Parathyroid adenoma (tissue), 2 donors: ENCODE data around the gene ATL3.
A peak's percentile ranks its signal among the peaks of the same experiment; 100 is the strongest.

Experiments
- H2AFZ ChIP-seq: fragments of 300-600 bp; sonication (generic); one replicate; pipeline ENCODE4 v1.7.0; 2017; ENCODE audit warnings: antibody characterized with exemption, mild to moderate bottlenecking
- H3K27ac ChIP-seq: fragments of 300-600 bp; sonication (generic); one replicate; pipeline ENCODE4 v1.7.0; 2017
- H3K27me3 ChIP-seq: fragments of 300-600 bp; sonication (generic); one replicate; pipeline ENCODE4 v1.7.0; 2017; ENCODE audit warnings: low read length; ENCODE audit not compliant: control insufficient read depth, insufficient read depth
- H3K36me3 ChIP-seq: fragments of 300-600 bp; sonication (generic); one replicate; pipeline ENCODE4 v1.7.0; 2017; ENCODE audit warnings: low read length; ENCODE audit not compliant: control insufficient read depth, insufficient read depth
- H3K4me1 ChIP-seq: fragments of 300-600 bp; sonication (generic); one replicate; pipeline ENCODE4 v1.7.0; 2017; ENCODE audit warnings: control low read depth
- H3K4me2 ChIP-seq: fragments of 300-600 bp; sonication (generic); one replicate; pipeline ENCODE4 v1.7.0; 2017; ENCODE audit warnings: low read length
- H3K4me3 ChIP-seq: fragments of 300-600 bp; sonication (generic); one replicate; pipeline ENCODE4 v1.7.0; 2017; ENCODE audit warnings: low read depth, low read length
- H3K79me2 ChIP-seq: fragments of 300-600 bp; sonication (generic); one replicate; pipeline ENCODE4 v1.7.0; 2017; ENCODE audit warnings: control low read depth
- H3K9ac ChIP-seq: fragments of 300-600 bp; sonication (generic); one replicate; pipeline ENCODE4 v1.7.0; 2017; ENCODE audit warnings: mild to moderate bottlenecking
- H3K9me3 ChIP-seq: fragments of 300-600 bp; sonication (generic); one replicate; pipeline ENCODE4 v1.7.0; 2017; ENCODE audit warnings: low read length; ENCODE audit not compliant: control insufficient read depth
- TF ChIP-seq, protein P1 (sequence below): fragments of 300-600 bp; sonication (generic); IDR thresholded peaks from one replicate; pipeline ENCODE4 v1.7.0; 2017; ENCODE audit warnings: antibody characterized with exemption, mild to moderate bottlenecking
- donor health status: primary hyperparathyroidism.

The ATL3 gene

DNA sequence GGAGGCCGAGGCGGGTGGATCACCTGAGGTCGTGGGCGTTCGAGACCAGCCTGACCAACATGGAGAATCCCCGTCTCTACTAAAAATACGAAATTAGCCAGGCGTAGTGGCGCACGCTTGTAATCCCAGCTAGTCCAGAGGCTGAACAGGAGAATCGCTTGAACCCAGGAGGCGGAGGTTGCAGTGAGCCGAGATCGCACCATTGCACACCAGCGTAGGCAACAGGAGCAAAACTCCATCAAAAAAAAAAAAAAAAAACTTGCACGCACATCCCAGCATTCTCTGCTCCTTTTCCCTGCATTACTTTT lies 934 bp upstream of the ATL3 start:
- Histone ChIP-seq H3K4me1 (no peaks in the 10 kb centered on the region), H3K9ac (no peak overlapping the region), H3K9me3 (no peaks in the 10 kb centered on the region), H3K79me2 (peaks cover 6% of the 10 kb centered on the region), H3K27ac (no peak overlapping the region), H3K27me3 (no peaks in the 10 kb centered on the region), H3K4me2 (no peak overlapping the region), H3K4me3 (no peak overlapping the region), H2AFZ (peak overlapping the region; percentile 83), H3K36me3 (no peaks in the 10 kb centered on the region)
- TF ChIP-seq, protein P1, sequence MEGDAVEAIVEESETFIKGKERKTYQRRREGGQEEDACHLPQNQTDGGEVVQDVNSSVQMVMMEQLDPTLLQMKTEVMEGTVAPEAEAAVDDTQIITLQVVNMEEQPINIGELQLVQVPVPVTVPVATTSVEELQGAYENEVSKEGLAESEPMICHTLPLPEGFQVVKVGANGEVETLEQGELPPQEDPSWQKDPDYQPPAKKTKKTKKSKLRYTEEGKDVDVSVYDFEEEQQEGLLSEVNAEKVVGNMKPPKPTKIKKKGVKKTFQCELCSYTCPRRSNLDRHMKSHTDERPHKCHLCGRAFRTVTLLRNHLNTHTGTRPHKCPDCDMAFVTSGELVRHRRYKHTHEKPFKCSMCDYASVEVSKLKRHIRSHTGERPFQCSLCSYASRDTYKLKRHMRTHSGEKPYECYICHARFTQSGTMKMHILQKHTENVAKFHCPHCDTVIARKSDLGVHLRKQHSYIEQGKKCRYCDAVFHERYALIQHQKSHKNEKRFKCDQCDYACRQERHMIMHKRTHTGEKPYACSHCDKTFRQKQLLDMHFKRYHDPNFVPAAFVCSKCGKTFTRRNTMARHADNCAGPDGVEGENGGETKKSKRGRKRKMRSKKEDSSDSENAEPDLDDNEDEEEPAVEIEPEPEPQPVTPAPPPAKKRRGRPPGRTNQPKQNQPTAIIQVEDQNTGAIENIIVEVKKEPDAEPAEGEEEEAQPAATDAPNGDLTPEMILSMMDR, result no peak

DNA sequence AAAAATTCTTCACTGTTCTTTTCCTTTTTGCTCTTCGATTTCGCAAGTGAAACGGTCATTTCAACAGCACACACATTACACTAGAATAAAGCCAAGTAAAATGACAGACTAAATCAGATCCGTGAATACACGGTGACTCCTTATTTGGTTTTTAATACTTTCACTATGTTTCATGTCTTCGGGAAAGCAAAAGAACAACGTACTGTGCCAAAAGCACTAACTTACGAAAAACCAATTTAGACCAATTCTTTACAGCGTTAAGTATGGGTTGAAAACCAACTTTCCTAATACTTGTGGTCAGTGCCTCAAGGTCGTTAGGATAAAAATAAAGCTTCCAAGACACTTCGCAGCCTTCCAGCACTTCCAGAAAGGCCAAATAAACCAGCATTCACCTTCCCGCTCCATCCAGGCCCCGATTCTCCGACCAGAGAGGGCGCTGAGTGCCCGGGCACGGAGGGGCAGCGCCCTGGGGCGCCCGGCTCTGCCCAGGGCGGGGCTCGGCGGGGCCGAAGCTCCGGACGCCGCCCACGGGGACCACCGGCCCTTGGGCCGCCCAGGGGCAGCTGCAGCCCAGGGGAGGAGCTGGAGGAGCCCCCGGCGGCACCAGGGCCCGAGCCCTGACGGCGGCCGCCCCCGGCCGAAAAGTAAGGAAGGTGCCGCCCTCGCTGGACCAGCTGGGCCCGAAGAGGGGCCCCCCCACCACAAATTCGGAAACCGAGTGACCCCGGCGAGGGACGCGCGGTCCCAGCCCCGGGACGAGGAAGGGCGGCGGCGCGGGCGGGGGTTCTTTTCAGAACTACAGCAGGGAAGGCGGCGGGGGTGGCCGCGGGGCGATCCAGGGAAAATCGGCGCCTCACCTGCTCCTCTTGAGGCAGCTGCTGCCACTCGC lies 499 bp downstream of the ATL3 start:
- H3K27ac ChIP-seq, result peak overlapping the region; percentile 76

DNA sequence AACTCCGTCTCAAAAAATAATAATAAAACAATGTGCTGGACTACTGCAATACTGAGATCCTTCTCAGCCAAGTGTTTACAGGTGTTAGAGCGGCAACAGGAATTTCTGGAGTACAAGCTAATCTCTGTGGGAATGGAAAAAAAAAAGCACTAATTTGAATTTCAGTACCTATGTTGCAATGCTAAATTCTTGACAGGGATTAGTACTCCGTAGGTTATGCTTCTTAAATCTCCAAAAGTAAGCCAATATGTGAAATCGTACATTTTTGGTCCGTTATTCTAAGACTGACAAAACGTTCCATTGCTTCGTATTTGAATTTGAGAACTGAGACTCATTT lies 1.1 kb downstream of the ATL3 start:
- Histone ChIP-seq H3K4me1 (no peaks in the 10 kb centered on the region), H3K9me3 (no peaks in the 10 kb centered on the region), H3K27ac (no peak overlapping the region), H3K4me3 (peak overlapping the region; percentile 63), H3K9ac (no peak overlapping the region), H2AFZ (no peak overlapping the region), H3K27me3 (no peaks in the 10 kb centered on the region), H3K36me3 (no peaks in the 10 kb centered on the region), H3K79me2 (peaks cover 16% of the 10 kb centered on the region), H3K4me2 (peak overlapping the region; percentile 72)
- TF ChIP-seq, protein P1, result no peak

More for the DNA sequence above, 499 bp downstream of the ATL3 start:
- Histone ChIP-seq H3K4me3 (peak overlapping the region; percentile 63), H3K79me2 (peaks cover 13% of the 10 kb centered on the region), H3K9me3 (no peaks in the 10 kb centered on the region), H3K9ac (no peak overlapping the region), H3K4me2 (peak overlapping the region; percentile 72), H3K36me3 (no peaks in the 10 kb centered on the region), H3K27me3 (no peaks in the 10 kb centered on the region), H2AFZ (peak overlapping the region; percentile 83), H3K4me1 (no peaks in the 10 kb centered on the region)
- TF ChIP-seq, protein P1, result peak; percentile 31

DNA sequence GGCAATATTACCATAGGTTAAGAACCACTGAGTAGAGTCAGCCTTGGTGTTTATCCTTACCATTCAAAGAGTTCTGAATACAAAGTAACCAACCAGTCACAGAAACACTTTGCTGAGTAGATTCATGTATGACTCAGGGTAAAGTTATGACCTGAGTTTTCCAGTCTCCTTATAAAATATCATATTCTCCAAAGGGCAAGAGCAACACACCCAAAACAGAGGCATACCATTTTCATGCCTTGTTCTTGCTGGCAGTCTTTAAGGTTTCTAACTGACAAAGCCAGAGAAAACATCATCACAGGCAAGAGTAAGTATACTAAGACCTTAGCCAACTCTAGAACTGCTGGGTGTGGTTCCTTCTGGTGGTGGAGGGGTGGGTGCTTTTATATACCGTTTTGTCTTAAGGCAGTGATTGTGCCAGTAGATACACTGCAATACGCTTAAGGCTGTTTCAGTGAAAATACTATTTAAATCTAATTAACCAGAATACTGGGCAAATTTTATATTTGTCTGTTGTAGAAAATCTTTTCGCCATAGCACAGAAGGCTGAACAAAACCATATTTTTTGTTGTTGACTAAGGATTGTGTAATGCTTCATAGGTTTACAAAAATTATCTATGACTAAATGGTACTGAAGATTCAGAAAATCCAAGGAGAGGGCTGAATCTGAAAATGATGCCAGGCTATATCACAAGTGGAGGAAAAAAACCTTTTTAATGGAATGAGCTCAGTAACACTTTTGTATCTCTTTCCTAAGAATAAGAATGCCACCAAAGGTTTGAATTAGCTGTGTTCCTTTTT lies 3.0 kb downstream of the ATL3 start:
- H2AFZ ChIP-seq, result no peak overlapping the region
- H3K36me3 ChIP-seq, result no peaks in the 10 kb centered on the region
- TF ChIP-seq, protein P1, result no peak
- no peaks in the 10 kb centered on the region for H3K27me3 ChIP-seq
- H3K9me3 ChIP-seq, result no peaks in the 10 kb centered on the region
- no peaks in the 10 kb centered on the region for H3K4me1 ChIP-seq
- no peak overlapping the region for H3K4me3 ChIP-seq
- no peak overlapping the region for H3K4me2 ChIP-seq
- H3K9ac ChIP-seq, result no peak overlapping the region
- H3K27ac ChIP-seq, result no peak overlapping the region
- peaks cover 27% of the 10 kb centered on the region for H3K79me2 ChIP-seq
